NCI-H82 treated with DMSO at 0.1 percent for 48 hours (cell line): ENCODE measurements around the gene LAX1.
"Not testable (repeated sequence)": the region's sequence is repeated elsewhere in the genome, so short reads cannot be mapped to it uniquely, and the experiment has no call there.

Source experiments
- DNase-seq: peaks from one replicate; lab custom pipeline; 2025; ENCODE audit not compliant: unreplicated experiment; lab: John Stamatoyannopoulos, UW

Gene LAX1

GRCh38 chr1:203768256-203768655, 3.3 kb downstream of the LAX1 start:
- no peak for DNase-seq

- DNase-seq: peak; percentile 74
These were observed 4.7 kb downstream of the LAX1 start for GRCh38 chr1:203769505-203770343.

- no peak for DNase-seq
These were observed 6.9 kb downstream of the LAX1 start for GRCh38 chr1:203771901-203772301.

GRCh38 chr1:203772836-203773235, 7.9 kb downstream of the LAX1 start:
- DNase-seq: no peak

- peak; percentile 5 for DNase-seq
These were observed 11.7 kb downstream of the LAX1 start for GRCh38 chr1:203776636-203777035.

- no peak for DNase-seq
These were observed 12.6 kb downstream of the LAX1 start for GRCh38 chr1:203777596-203777995.

- DNase-seq: no peak
These were observed 13.2 kb downstream of the LAX1 start for GRCh38 chr1:203778146-203778545.

GRCh38 chr1:203778789-203779188, 13.8 kb downstream of the LAX1 start:
- no peak for DNase-seq

GRCh38 chr1:203781962-203782361, 17.0 kb downstream of the LAX1 start:
- DNase-seq: no peak

- DNase-seq: no peak
These were observed 25.0 kb downstream of the LAX1 start for GRCh38 chr1:203789966-203790365.

GRCh38 chr1:203791498-203791897, 26.5 kb downstream of the LAX1 start:
- no peak for DNase-seq

- DNase-seq: no peak
These were observed 27.5 kb downstream of the LAX1 start for GRCh38 chr1:203792486-203792885.

GRCh38 chr1:203793561-203793960, 28.6 kb downstream of the LAX1 start:
- DNase-seq: not testable (repeated sequence)

- DNase-seq: no peak
These were observed 29.9 kb downstream of the LAX1 start for GRCh38 chr1:203794764-203795440.

- peak; percentile 98 for DNase-seq
These were observed 30.7 kb downstream of the LAX1 start, which contains the start of the genes ZBED6 and ZC3H11A for GRCh38 chr1:203795441-203796235. Gene ZBED6 (plus strand): TSS chr1:203795623. CDS start chr1:203797523, 1,900 bp downstream. Gene ZC3H11A (plus strand): TSS chr1:203795623. CDS start chr1:203817071, 21,448 bp downstream.

- DNase-seq: no peak
These were observed 31.2 kb downstream of the LAX1 start for GRCh38 chr1:203796236-203796605.

- DNase-seq: no peak
These were observed 32.2 kb downstream of the LAX1 start for GRCh38 chr1:203797216-203797615.

GRCh38 chr1:203797948-203798655, 33.1 kb downstream of the LAX1 start:
- no peak for DNase-seq

- no peak for DNase-seq
These were observed 34.2 kb downstream of the LAX1 start for GRCh38 chr1:203799157-203799556.

- DNase-seq: no peak
These were observed 35.0 kb downstream of the LAX1 start for GRCh38 chr1:203799971-203800370.

- no peak for DNase-seq
These were observed 40.7 kb downstream of the LAX1 start for GRCh38 chr1:203805689-203806088.
